Measurements from ENCODE around the gene DPEP1. TPM values are rescaled to one million over a fixed set of nuclear protein-coding genes. Genes with fewer than 3 reads are reported as not detected.

DPEP1 gene
- total RNA-seq, 2 experiments from 2014 or later: not detected

DNA sequence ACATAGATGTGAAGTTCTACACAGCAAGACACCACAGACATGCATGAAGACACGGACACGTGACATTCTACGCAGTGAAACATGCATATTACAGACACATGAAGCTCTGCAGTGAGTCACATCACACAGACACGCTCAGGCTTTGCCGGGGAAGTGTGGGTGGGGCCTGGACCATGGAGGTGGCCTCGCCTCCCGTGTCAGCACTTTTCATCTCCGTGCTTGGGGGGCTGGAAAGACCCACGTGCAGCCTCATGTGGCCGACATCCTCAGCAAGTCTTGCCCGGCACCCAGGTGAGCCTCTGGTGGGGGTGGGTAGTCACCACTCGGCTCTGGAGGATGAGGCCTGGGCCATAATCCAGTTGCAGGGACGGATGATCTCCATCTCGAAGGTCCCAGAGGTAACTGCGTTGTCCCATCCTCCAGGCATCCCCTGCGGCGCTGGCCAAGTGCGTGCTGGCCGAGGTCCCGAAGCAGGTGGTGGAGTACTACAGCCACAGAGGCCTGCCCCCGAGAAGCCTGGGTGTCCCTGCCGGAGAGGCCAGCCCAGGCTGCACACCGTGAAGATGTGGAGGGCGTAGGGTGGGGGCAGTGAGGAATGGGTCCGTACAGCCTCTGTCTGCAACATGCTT is 17.3 kb upstream of the DPEP1 start:
- H3K4me1 Mint-ChIP-seq (ENCODE audit: low read depth): peaks cover 7% of the 10 kb centered on the region
- ATAC-seq (no peak), DNase-seq (no peak)
- POLR2A ChIA-PET: no interaction called here
- no peak overlapping the region for H3K4me3 Mint-ChIP-seq
- CTCF ChIA-PET: no interaction called here
- no peaks in the 10 kb centered on the region for H3K27me3 Mint-ChIP-seq
- TF ChIP-seq, protein P1, sequence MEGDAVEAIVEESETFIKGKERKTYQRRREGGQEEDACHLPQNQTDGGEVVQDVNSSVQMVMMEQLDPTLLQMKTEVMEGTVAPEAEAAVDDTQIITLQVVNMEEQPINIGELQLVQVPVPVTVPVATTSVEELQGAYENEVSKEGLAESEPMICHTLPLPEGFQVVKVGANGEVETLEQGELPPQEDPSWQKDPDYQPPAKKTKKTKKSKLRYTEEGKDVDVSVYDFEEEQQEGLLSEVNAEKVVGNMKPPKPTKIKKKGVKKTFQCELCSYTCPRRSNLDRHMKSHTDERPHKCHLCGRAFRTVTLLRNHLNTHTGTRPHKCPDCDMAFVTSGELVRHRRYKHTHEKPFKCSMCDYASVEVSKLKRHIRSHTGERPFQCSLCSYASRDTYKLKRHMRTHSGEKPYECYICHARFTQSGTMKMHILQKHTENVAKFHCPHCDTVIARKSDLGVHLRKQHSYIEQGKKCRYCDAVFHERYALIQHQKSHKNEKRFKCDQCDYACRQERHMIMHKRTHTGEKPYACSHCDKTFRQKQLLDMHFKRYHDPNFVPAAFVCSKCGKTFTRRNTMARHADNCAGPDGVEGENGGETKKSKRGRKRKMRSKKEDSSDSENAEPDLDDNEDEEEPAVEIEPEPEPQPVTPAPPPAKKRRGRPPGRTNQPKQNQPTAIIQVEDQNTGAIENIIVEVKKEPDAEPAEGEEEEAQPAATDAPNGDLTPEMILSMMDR (IDR thresholded peaks at IDR 0.05): no peak
- no peak overlapping the region for H3K27ac Mint-ChIP-seq
- no peaks in the 10 kb centered on the region for H3K9me3 Mint-ChIP-seq
- H3K36me3 Mint-ChIP-seq (ENCODE audit: low read depth): no peaks in the 10 kb centered on the region
- intact Hi-C loops (cut with micrococcal nuclease): no loop called here

DNA sequence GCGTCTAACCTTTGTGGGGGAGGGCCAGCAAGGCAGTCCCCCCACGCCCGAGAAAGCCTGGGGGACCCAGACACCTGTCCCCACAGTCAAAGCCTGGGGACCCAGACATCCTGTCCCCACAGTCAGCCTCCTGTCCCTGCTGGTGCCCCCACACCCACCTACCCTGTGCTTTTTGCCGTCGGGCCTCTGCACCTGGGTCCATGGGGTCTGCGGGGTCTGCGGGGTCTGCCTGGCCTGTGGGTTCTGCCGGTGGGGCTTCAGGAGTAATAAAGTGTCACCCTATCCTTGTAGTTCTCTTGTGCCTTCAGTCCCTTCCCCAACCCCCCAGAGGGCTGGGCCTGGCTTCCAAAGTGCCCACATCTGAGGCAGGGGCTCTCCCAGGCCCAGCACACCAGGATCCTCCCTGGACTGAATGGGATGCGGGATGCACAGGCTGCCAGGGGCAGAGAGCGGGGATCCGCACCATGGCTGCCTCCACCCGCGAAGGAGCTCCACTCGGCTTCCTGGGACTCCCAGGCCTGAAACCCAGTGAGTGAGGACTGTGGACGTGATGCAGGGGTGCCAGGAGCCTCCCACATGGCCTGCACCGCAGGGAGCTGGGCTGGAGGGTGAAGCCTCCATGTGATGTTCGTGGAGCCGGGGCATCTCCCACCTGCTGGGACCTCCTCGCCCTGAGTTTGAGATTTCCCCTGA is 16.3 kb upstream of the DPEP1 start:
- intact Hi-C loops (cut with micrococcal nuclease): no loop called here
- DNase-seq (no peak), ATAC-seq (no peak)
- TF ChIP-seq, protein P1 (IDR thresholded peaks at IDR 0.05): no peak
- Mint-ChIP-seq H3K9me3 (no peaks in the 10 kb centered on the region), H3K4me3 (no peak overlapping the region), H3K36me3 (ENCODE audit: low read depth) (no peaks in the 10 kb centered on the region), H3K27ac (no peak overlapping the region), H3K27me3 (no peaks in the 10 kb centered on the region), H3K4me1 (ENCODE audit: low read depth) (peaks cover 9% of the 10 kb centered on the region)
- POLR2A ChIA-PET: no interaction called here
- CTCF ChIA-PET: no interaction called here

DNA sequence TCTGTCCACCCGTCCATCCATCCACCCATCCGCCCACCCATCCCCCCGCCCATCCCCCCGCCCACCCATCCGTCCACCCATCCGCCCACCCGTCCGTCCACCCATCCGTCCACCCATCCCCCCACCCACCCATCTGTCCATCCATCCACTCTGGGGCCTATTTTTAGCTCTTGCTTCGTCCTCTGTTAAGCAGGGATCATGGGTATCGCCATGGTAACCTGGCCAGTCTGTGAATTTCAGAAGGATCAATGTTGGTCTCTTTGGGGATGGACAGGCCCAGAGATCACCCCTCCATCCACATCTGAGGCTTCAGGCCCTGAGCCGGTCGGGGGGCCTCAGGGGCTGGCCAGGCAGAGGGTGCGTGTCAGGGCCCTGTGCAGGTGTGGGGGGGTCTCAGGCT is 15.2 kb upstream of the DPEP1 start:
- TF ChIP-seq, protein P1 (IDR thresholded peaks at IDR 0.05): no peak
- intact Hi-C loops (cut with micrococcal nuclease): no loop called here
- no peaks in the 10 kb centered on the region for H3K36me3 Mint-ChIP-seq (ENCODE audit: low read depth)
- no peaks in the 10 kb centered on the region for H3K27me3 Mint-ChIP-seq
- H3K4me1 Mint-ChIP-seq (ENCODE audit: low read depth): peaks cover 19% of the 10 kb centered on the region
- CTCF ChIA-PET: interaction anchor here (0.5 kb wide), 1 partner anchor 9 kb away, joined by 3 read pairs; no protein-coding TSS in a partner anchor
- POLR2A ChIA-PET: no interaction called here
- no peak overlapping the region for H3K4me3 Mint-ChIP-seq
- no peaks in the 10 kb centered on the region for H3K9me3 Mint-ChIP-seq
- ATAC-seq (no peak), DNase-seq (peak; percentile 45)
- H3K27ac Mint-ChIP-seq: no peak overlapping the region

DNA sequence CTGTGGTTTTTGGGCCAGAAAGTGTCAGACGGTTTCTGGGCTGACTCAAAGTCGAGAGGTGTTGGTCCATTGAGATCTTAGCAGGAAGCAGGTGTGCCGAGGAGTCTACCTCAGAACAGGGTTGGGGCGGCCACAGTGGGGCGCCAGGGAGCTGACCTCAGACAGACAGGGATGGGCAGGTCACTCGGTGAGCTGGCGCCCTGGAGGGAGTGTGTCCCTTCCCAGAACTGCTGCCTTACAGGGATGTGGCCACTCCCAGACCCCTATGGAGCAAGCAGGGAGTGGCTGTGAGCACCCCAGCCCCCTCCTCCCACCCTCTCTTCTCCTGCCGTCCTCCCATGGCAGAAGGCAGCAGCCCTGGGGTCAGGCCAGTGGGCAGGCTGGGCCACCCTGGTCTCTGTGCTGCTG is 14.0 kb upstream of the DPEP1 start:
- H3K27me3 Mint-ChIP-seq: no peaks in the 10 kb centered on the region
- peak; percentile 75 for DNase-seq
- POLR2A ChIA-PET: interaction anchor here (2.1 kb wide), 1 partner anchor 58 kb away, joined by 6 read pairs; the partner anchor contains the start of genes CHMP1A and SPATA33
- H3K27ac Mint-ChIP-seq: no peak overlapping the region
- H3K4me3 Mint-ChIP-seq: no peak overlapping the region
- CTCF ChIA-PET: interaction anchor here (1.5 kb wide), 1 partner anchor 34 kb away, joined by 6 read pairs; no protein-coding TSS in a partner anchor
- H3K4me1 Mint-ChIP-seq (ENCODE audit: low read depth): peaks cover 12% of the 10 kb centered on the region
- no peaks in the 10 kb centered on the region for H3K9me3 Mint-ChIP-seq
- no peaks in the 10 kb centered on the region for H3K36me3 Mint-ChIP-seq (ENCODE audit: low read depth)
- ATAC-seq: peak; percentile 45
- intact Hi-C loops (cut with micrococcal nuclease): no loop called here
- TF ChIP-seq, protein P1 (IDR thresholded peaks at IDR 0.05): peak; percentile 44

DNA sequence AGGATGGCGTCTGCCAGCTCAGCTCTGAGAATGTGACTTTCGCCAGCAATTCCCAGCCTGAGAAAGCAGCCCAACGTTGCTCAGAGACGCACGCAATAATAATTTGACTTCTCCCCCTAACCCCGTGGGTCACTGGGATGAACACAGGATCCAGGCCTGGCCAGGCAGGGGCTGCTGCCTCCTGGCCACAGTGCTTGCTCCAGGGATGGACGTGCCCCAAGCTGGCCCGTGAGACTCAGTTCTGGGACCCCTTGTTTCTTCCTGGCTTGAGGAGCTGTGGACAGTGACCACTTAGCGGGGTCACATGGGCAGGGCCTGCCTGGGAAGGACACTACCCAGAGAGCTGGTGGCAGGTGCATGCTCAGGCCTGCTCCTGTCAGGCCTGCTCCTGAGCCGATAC is 13.5 kb upstream of the DPEP1 start:
- TF ChIP-seq, protein P1 (IDR thresholded peaks at IDR 0.05): no peak
- ATAC-seq (no peak), DNase-seq (no peak)
- ChIA-PET POLR2A (interaction anchor here (1.1 to 2.1 kb wide), 2 partner anchors 15 to 58 kb away, joined by 3 to 6 read pairs; partner anchors contain the start of genes CHMP1A and SPATA33), CTCF (interaction anchor here (1.5 kb wide), 1 partner anchor 35 kb away, joined by 6 read pairs; no protein-coding TSS in a partner anchor)
- H3K36me3 Mint-ChIP-seq (ENCODE audit: low read depth): no peaks in the 10 kb centered on the region
- H3K4me3 Mint-ChIP-seq: no peak overlapping the region
- no peak overlapping the region for H3K27ac Mint-ChIP-seq
- no peaks in the 10 kb centered on the region for H3K9me3 Mint-ChIP-seq
- no peaks in the 10 kb centered on the region for H3K27me3 Mint-ChIP-seq
- intact Hi-C loops (cut with micrococcal nuclease): no loop called here
- peaks cover 12% of the 10 kb centered on the region for H3K4me1 Mint-ChIP-seq (ENCODE audit: low read depth)

Measured in activated CD8-positive, alpha-beta T cell treated with anti-CD3 and anti-CD28 coated beads for 36 hours (primary cell).